GM21529 (cell line): ENCODE results near the gene ALCAM.

ENCODE experiments used
- ATAC-seq: cut with Tn5 transposase; IDR thresholded peaks from one replicate; pipeline ENCODE4 v1.9.1; 2021; ENCODE audit not compliant: unreplicated experiment

The ALCAM gene

DNA sequence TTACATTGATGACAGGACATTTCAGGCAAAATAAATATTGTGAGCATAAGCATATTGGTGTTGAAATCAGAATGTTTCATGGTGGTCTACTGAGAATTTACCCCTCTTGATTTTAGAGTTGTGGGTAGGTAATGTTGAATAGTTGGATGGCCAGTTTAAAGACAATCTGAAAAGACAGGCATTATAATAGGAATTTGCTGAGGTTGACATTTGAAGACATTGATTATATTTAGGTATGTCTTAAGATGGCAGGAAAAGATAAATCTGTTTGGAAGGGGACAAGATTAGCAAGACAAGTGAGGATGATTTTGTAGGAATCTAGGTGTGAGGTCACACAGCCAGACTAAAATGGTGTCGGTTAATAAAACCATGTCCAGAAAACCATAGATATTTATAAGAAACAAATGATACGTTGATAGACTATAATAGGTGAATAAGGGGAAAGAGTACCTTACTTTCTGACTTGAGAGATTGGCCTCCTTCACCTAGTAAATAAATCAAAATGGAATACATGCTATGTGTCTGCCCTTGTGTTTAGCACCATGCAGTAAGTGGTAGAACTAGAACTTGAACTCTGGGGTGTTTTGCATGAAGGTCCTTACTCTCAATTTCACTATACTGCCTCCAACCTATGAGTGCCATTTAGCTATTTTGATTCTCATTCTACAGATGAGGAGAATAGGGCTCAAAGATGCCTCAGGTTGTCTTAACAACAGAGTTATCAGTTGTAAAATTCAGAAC, 57.9 kb downstream of the ALCAM start:
- ATAC-seq = no peak

DNA sequence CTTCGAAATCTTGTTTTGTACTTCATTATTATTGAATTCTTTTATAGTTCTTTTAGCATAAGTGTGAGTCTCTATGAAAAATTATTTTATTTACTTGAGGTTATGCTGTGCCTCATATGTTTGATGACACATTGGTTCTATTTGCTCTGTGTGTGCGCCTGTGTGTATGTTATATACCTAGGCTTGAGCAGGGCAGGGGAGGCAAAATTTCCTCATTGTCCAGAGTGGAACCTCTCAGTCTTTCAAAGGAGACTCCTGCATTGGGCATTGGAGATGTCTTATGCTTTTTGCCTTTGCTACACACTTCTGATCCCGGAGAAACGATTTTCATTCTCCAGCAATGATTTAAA, 58.4 kb downstream of the ALCAM start:
- no peak for ATAC-seq

DNA sequence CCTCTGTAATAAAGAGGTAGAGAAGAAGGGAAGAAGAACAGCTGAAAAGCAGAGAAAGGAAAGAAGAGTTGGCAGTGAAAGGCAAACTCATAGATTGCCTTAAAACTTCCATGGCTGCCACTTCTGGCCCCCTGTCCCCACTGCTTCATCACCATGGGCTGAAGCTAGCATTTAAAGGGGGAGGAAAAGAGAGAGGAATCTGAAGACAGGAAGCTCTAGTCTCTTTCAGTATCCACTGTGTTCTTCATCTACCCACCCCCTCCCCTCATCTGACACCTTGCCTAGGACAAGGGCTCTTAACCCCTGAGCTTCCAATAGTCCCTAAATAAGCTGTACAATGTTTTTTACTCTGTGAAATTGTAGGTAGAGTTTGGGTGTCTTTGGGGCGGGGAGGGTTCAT, 60.6 kb downstream of the ALCAM start:
- ATAC-seq = no peak

DNA sequence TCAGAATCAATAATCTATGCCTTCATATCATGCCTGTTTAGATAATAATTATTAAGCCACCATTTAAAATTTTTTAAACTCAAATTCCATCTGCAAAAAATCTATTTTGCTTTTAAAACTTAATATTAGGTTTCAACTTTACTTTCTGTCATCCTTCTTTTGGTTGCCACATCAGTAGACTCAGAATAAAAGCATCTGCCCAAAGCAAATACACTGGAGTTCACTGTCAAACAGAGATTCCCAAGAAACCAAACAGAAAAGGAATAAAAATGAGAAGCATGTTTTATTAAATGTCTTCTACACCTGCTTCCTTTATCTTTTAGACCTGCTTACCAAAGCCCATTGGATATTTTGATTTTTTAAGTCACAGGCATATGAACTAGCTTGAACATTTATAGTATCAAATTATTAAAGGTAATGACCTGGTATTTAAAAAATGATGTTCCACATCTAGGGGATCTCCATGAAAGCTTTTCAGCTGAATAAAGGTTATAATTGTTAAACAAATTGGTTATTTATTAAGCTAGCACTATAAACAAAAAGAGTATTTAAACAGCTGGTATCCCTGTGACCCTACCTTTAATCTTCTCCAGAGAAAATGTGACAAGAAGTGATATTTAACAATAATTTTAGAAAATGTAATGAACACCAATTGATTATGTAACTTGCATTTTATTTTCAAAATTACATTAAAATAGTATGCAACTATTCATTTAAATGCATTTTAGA, 62.5 kb downstream of the ALCAM start:
- no peak for ATAC-seq

DNA sequence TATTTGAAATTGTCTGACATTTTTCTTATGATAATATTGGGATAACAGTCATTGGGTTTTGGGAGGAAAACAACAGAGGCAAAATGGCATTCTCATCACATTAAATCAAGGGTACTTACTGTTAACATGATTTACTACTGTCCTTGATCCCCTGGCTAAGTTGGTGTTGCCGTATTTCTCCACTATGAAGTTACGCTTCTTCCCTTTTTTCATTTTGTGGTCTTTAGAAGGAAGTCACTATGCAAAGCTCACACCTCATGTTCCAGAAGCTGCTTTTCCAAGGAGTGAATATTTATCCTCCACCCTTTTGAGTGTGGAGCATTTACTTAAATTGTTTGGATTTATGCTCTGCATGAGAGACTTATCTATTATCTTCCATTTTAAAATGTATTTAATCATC, 63.7 kb downstream of the ALCAM start:
- no peak for ATAC-seq

DNA sequence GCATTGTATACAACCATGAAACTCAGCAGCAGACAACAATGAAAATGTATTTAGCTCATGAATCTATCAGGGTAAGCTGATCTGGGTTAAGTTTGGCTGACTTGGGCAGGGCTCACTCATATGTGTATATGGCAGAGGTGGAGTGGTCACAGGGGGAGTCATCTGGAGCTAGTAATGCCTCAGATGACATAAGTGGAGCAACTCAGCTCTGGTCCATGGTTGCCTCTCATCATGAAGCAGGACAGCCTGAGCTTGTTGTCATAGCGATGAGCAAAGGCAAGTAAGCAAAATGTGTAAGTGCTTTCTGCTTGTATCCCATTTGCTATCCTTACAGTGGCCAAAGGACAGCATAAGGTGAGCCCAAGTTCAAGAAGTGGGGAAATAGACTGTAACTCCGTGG, 64.5 kb downstream of the ALCAM start:
- ATAC-seq = no peak

DNA sequence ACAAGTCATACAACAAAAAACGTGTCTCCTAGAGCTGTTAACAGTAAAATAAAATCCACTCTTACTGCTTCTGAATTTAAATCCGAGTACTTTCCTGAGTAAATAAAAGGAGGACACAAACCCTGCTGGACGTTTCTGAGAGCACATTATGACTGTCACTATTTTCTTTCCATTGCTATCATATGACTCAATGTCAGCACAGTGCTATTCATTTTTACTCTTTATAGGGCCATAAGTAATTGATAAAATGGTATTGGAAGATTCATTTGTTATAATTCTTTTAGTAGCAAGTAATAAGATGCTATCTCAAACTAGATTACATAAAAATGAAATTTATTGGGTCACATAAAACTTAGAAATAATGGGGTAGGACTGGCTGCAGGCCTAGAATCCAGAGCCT, 68.6 kb downstream of the ALCAM start:
- ATAC-seq = no peak

DNA sequence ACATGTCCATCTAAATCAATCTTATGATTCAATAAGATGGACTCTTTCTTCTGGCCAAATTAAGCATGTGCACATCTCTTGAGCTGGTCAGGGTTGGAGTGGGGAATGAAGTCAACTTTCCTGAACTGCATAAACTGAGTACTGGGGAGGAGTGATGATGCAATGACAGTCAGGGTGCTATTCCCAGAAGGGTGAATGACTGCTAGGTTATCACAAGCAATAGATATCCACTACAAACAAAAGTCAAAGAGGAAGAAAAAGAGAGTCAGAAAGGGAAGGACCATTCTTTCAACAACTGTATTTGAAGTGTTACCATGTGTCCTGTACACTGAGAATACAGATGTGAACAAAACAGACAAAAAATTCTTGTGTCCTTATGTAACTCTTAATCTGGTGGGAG, 70.0 kb downstream of the ALCAM start:
- no peak for ATAC-seq

DNA sequence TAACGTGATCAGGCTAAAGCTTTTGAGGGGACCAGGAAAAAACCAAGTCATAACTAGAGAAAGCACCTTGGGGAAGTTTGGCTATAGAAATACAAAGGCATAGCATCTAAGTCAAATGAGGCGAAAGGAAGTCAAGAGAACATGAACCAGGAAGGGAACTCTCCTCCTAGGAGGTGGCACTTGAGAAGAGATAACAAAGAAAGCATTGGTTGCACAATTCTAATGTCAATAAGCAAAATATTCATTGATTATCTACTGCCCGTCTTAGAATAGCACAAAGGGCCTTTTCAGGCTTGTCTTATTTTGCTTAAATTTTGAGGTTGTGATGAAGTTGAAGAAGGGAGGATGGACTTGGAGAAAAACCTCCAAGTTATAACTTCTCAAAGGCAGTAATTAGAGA, 73.4 kb downstream of the ALCAM start:
- ATAC-seq = no peak

DNA sequence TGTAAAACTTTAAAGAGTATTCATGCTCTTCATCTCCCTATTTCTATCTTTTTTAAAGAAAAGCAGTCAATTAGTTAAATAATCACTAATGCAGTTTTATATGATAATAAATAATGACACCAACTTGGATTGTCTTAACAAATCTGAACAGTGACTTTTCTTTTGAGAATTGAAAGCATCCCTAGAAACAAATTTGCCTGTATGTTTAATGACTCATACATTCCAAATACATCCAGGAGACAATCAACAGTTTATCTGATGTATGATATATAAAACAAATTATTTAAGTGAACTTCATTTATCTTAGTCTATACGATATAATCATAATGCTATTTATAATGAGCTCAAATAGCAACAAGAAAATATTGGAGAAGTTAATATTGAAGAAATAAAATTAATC, 78.0 kb downstream of the ALCAM start:
- no peak for ATAC-seq

DNA sequence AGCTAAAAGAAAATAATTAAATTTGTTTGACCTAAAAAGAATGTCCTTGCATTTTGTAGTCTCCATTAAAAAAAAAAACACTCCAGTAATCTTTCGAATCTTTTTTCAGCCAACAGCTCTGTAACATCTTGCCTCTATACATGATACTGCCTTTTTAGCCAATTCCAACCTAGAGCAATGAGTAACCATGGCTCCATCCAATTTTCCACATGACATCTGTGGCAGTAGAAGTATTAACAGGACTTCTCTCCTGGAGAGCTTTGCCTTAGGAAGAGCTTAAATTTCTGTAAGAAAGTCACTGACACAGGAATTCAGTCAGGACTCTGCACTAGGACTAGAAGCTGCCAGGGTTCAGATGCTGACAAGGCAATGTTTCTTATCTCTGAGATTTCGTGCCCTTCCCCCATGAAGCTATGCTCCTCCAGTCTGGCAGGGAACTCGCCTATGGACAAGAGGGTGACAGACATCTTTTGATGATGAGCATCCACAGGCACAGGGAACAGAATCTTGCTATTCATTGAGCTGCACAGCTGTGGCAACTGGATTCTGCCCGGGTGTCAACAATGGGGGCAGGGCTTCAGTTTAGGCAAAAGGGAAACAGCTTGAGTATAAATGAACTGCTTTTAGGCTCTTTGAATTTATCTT, 81.8 kb downstream of the ALCAM start:
- ATAC-seq = no peak

DNA sequence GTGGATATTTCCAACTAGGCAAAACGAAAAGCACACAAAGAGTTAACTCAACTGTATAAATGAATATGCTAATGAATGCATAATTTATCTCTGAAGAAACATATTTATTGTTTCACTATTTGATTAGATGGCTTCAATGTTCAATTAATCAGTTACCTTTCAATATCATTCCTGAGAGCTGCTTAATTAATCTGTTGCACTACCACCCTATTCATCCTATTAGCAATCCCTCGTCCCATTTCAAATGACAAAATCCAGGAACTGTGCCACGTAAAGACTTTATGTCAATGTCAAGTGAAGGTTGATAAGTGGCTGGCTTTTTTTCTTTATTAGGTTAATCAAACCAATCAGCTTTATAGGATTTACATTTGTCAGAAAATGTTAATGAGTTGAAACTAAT, 82.7 kb downstream of the ALCAM start:
- ATAC-seq = no peak

DNA sequence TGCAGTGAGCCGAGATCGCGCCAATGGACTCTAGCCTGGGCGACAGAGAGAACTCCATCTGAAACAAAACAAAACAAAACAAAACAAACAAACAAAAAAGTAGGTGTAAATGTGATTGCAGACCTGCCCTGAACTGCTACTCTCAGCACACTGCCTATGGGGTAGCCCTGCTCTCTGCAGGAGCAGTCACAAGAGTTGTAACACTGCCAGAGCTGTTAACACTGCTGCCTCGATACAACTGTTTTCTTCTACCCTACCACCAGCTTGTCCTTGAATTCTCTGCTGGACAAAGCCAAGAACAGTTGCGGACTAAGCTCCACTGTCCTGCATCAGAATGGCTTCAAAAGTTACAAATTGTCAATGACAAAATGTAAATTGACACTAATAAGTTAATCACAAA, 89.3 kb downstream of the ALCAM start:
- no peak for ATAC-seq

DNA sequence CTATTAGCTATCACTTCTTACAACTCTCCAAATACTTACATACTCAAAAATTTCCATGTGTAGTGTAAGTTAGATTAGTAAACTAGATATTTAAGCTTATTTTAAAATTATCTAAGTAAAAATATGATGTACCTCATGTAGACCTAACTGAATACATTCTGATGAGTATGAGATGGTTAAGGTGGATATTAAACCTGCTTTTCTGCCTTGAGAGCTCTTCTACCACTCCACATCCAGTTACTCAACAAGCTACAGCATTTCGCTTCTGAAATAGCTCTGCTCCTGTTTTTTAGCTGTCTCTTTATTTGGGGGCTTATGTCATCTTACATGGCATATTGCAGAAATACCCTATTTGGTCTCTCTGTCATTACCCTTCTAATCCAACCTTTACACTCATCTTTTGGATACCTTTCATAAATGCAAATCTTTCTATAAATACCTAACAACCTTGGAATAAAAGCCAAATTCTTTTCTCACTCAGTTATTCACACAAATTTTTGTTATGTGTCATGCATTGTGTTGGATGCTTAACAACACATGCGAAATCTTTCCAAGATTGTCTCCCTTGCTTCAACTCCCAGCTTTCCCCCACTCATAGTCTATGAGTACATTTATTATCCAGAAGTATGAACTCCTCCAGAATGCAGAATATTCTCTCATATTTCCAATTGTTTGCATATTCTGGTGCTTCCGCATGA, 92.0 kb downstream of the ALCAM start:
- ATAC-seq = no peak

DNA sequence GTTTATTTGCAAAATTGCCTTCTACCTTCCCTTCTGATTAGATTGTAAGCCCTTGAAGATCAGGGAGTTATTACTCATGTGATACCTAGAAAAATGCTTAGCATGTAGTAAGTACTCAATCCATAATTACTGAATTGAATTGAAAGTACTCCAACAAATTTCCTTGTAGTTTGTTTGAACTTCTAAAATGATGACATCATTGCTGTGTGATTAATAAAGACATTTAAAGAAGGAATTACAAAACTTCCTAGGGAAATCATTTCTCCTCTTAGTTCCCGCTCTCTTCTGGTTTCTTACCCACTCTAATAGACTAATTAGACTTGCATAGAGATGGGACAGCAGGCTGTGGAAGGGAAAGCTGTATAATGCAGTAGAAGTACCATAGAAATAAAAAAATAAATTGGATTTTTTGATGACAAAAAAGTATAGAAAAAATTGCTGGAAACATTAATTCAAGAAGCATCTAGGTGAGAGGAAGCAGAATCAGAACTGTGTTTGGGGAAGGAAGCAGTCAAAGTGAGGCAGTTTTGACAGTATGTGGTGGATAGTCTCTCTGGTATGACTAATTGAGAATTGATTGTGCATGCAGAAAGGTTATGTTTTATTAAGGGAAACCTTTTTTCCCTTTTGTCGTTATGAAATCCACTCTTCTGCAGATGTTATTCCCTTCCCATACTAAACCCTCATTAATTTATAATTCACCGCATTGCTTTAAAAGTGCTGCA, 93.0 kb downstream of the ALCAM start:
- ATAC-seq = no peak

DNA sequence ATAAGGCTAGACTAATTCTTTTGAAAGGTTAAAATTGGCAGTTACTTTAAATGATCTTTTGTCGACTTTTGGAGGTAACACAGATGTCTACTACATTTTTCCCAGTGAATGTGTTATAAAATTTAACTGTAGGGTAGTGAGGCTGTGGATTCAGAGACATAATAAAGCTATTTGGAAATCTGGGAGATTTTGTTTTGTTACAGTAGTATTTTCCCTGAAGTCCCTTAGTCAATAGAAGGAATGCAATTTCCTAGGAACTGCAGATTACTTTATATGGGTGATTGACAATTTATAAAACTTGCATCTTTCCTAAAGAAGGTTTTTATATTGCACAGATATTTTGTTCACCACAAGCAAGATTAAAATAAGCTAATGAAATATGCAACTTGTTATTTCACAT, 96.9 kb downstream of the ALCAM start:
- ATAC-seq = no peak

DNA sequence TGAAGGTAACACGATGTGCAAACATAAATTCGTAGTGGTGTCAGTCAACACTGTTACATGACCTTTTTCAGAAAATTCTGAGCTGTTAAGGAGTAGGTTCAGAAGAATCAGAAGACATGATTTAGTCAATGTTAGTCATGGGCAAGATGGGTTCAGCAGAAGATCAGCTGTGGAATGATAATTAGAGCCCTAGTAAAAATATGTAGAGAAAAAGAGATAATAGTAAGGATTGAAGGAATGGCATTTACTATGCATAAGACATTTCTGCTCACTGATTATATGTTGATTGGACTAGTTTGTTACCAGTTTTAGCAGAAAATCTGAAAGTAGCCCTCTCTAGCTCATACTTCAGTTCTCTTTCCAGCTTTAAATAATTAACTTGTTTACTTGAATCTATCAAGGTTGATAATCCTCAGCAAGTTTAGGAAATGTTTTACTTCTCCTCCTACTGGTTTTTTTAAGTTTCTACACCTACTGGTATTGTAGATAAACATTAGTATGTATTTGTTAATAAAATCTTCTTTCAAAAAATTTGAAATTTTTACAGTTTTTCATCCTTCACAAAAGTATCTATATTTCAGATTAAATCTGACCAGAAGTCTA, 98.6 kb downstream of the ALCAM start:
- no peak for ATAC-seq

DNA sequence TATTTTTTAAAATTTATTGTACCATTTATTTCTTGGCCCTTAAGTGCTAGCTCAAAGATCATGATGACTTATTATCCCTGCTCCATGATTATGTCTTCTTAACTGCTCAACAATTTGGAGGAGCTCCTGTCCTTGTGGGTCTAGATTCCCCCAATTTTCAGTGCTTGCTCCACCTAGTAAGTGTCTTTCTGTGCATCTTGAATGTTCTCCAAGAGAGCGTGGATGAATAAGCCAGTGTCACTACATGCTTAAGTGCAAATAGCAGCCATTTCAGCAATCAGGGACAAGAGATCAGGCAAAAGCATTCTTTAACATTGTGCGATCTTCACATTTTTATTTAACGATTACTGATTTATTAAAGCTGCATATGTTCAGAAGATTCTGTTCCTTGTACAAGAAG, 99.4 kb downstream of the ALCAM start:
- ATAC-seq = no peak

DNA sequence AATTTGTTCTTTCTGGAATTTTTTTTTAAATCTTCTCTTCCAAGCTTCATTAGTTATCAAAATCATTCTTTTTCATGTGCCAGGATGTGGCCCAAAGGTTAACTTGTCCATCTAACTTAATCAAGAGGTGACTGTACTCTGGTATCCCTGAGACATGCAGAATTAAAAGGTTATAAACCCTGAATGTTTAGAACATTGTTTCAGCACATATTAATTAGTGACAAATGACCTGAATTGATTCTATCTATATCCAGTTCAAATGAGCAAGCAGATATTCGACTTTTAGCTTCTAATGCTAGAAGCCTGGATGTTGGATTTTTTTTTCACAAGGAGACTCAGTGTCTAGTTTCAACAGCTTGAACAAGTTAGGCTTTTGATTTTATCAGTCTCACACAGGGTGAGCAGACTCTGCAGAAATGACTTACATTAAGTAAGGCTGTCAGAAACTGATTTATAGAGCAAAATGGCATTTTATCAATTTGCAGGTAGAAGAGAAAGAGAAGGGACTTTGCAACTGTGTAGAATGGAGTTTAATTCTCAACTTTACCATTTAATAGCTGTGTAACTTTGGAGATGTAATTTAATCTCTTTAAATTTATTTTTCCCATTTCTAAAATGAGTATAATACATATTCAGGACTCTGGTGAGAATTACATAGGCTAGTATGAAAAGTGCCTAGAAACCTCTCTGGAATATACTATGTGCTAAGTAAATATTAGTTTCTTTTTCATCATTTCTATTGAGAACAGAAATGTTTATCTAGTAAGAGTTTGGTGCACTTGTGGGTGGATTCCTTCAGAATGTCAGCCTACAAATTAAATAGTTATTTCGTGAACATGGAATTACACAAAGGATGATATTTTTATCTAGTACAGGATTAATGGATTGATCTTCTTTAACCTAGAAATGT, 100.0 kb downstream of the ALCAM start:
- ATAC-seq = no peak

DNA sequence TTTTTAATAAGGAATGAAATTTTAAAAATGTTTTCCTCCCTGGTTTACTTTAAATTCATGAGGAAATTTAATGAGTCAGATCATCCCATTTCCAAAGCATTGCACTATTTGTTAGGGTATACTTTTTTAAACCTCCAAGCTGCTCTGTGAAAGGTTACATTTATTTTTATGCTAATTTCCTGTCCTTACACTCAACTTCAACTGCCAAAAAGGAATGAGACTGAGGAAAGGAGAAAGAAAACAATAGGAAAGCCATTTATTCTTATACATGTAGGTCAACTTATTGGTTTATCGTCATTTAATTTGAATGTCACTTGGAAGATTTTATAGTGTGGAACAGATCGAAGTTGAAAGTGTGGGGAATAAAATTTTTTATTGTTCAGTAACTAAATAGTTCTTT, 104.1 kb downstream of the ALCAM start:
- no peak for ATAC-seq
